Measurements from ENCODE around the gene LRP10. TPM values are rescaled to one million over a fixed set of nuclear protein-coding genes. Genes with fewer than 3 reads are reported as not detected.

Gene LRP10
- total and polyA plus RNA-seq, 2 of the 4 experiments (the other 2 are of a cell fraction), result 25.1 to 118 TPM

Small RNA genes within 50 kb of the gene (microRNA-seq; reads per million reads assigned to microRNA genes)
- gene RF00019 (ENCODE audit: insufficient read depth, insufficient read length), result not detected

Small RNA genes within 50 kb of the gene (small RNA-seq; reads per million reads assigned to genes)
- 0 reads per million in 5 experiments for gene RF00019

Other genes starting within 250 kb of the LRP10 start
- not detected in 2 replicates for gene OR6J1, start 227.4 kb upstream of the LRP10 start, total RNA-seq (2012; rRNA removed)
- not detected in 2 replicates for gene OR6J1, start 227.4 kb upstream of the LRP10 start, polyA plus RNA-seq (2012; rRNA removed)
- gene OXA1L, start 105.1 kb upstream of the LRP10 start, total RNA-seq (2012; rRNA removed), result 40.0 and 47.3 TPM in 2 replicates
- gene OXA1L, start 105.1 kb upstream of the LRP10 start, polyA plus RNA-seq (2012; rRNA removed), result 113 and 161 TPM in 2 replicates
- gene SLC7A7, start 56.3 kb upstream of the LRP10 start, total RNA-seq (2012; rRNA removed), result 1.4 and 2.0 TPM in 2 replicates
- gene SLC7A7, start 56.3 kb upstream of the LRP10 start, polyA plus RNA-seq (2012; rRNA removed), result 1.4 and 1.8 TPM in 2 replicates
- 23.9 and 51.4 TPM in 2 replicates for gene MRPL52, start 41.9 kb upstream of the LRP10 start, total RNA-seq (2012; rRNA removed)
- gene MRPL52, start 41.9 kb upstream of the LRP10 start, polyA plus RNA-seq (2012; rRNA removed), result 33.1 and 45.7 TPM in 2 replicates
- 124 and 156 TPM in 2 replicates for gene MMP14, start 35.2 kb upstream of the LRP10 start, total RNA-seq (2012; rRNA removed)
- gene MMP14, start 35.2 kb upstream of the LRP10 start, polyA plus RNA-seq (2012; rRNA removed), result 315 and 375 TPM in 2 replicates
- gene REM2, start 11.5 kb downstream of the LRP10 start, total RNA-seq (2012; rRNA removed), result under 0.01 TPM in 2 replicates
- 0.07 TPM in 1 of 2 replicates, not detected in the other for gene REM2, start 11.5 kb downstream of the LRP10 start, polyA plus RNA-seq (2012; rRNA removed)
- gene RBM23, start 47.4 kb downstream of the LRP10 start, total RNA-seq (2012; rRNA removed), result 375 and 830 TPM in 2 replicates
- gene RBM23, start 47.4 kb downstream of the LRP10 start, polyA plus RNA-seq (2012; rRNA removed), result 43.4 and 44.7 TPM in 2 replicates
- 92.2 and 99.3 TPM in 2 replicates for gene PRMT5, start 57.6 kb downstream of the LRP10 start, total RNA-seq (2012; rRNA removed)
- 136 and 152 TPM in 2 replicates for gene PRMT5, start 57.6 kb downstream of the LRP10 start, polyA plus RNA-seq (2012; rRNA removed)
- gene HAUS4, start 85.3 kb downstream of the LRP10 start, total RNA-seq (2012; rRNA removed), result 19.2 and 24.2 TPM in 2 replicates
- gene HAUS4, start 85.3 kb downstream of the LRP10 start, polyA plus RNA-seq (2012; rRNA removed), result 13.5 and 16.9 TPM in 2 replicates
- gene AJUBA, start 110.8 kb downstream of the LRP10 start, total RNA-seq (2012; rRNA removed), result 57.2 and 67.6 TPM in 2 replicates
- gene AJUBA, start 110.8 kb downstream of the LRP10 start, polyA plus RNA-seq (2012; rRNA removed), result 46.3 and 46.4 TPM in 2 replicates
- 4.7 and 5.7 TPM in 2 replicates for gene C14orf93, start 138.4 kb downstream of the LRP10 start, total RNA-seq (2012; rRNA removed)
- gene C14orf93, start 138.4 kb downstream of the LRP10 start, polyA plus RNA-seq (2012; rRNA removed), result 4.7 and 5.4 TPM in 2 replicates
- 268 and 310 TPM in 2 replicates for gene PSMB5, start 163.2 kb downstream of the LRP10 start, total RNA-seq (2012; rRNA removed)
- gene PSMB5, start 163.2 kb downstream of the LRP10 start, polyA plus RNA-seq (2012; rRNA removed), result 321 and 335 TPM in 2 replicates
- not detected in 2 replicates for gene PSMB11, start 170.5 kb downstream of the LRP10 start, total RNA-seq (2012; rRNA removed)
- not detected in 2 replicates for gene PSMB11, start 170.5 kb downstream of the LRP10 start, polyA plus RNA-seq (2012; rRNA removed)
- 3.6 and 3.9 TPM in 2 replicates for gene CDH24, start 185.8 kb downstream of the LRP10 start, total RNA-seq (2012; rRNA removed)
- 24.4 and 30.0 TPM in 2 replicates for gene CDH24, start 185.8 kb downstream of the LRP10 start, polyA plus RNA-seq (2012; rRNA removed)
- gene ACIN1, start 223.4 kb downstream of the LRP10 start, total RNA-seq (2012; rRNA removed), result 71.9 and 73.8 TPM in 2 replicates
- 167 and 185 TPM in 2 replicates for gene ACIN1, start 223.4 kb downstream of the LRP10 start, polyA plus RNA-seq (2012; rRNA removed)
- gene C14orf119, start 223.8 kb downstream of the LRP10 start, total RNA-seq (2012; rRNA removed), result 61.9 and 83.7 TPM in 2 replicates
- 74.0 and 86.3 TPM in 2 replicates for gene C14orf119, start 223.8 kb downstream of the LRP10 start, polyA plus RNA-seq (2012; rRNA removed)
- gene CIROP, start 233.2 kb downstream of the LRP10 start, total RNA-seq (2012; rRNA removed), result 0.28 and 0.36 TPM in 2 replicates
- 0.31 and 0.37 TPM in 2 replicates for gene CIROP, start 233.2 kb downstream of the LRP10 start, polyA plus RNA-seq (2012; rRNA removed)
- gene CEBPE, start 247.5 kb downstream of the LRP10 start, total RNA-seq (2012; rRNA removed), result not detected in 2 replicates
- 0.05 TPM in 1 of 2 replicates, not detected in the other for gene CEBPE, start 247.5 kb downstream of the LRP10 start, polyA plus RNA-seq (2012; rRNA removed)